GM12892 (cell line): ENCODE data around the gene BCAR1.

ENCODE experiments used
- DNase-seq: peaks from one replicate; pipeline ENCODE4 v3.0.0; 2011; ENCODE audit not compliant: insufficient read length
- FAIRE-seq: peaks from 2 replicates; lab custom pipeline; 2011; peaks lifted over from hg19 to GRCh38; lab: Jason Lieb, UNC
- POLR2A ChIP-seq: IDR thresholded peaks from 2 replicates; pipeline ENCODE4 v1.6.1; 2011; ENCODE audit warnings: low read depth, low read length, control low read depth
- POLR2AphosphoS5 ChIP-seq: IDR thresholded peaks from 2 replicates; pipeline ENCODE4 v1.6.1; 2011; ENCODE audit warnings: low read depth, low read length, control low read depth
- TAF1 ChIP-seq: IDR thresholded peaks from 2 replicates; pipeline ENCODE4 v1.6.1; 2011; ENCODE audit warnings: low read depth, mild to moderate bottlenecking, control low read depth, low read length, borderline replicate concordance

BCAR1 gene

DNA sequence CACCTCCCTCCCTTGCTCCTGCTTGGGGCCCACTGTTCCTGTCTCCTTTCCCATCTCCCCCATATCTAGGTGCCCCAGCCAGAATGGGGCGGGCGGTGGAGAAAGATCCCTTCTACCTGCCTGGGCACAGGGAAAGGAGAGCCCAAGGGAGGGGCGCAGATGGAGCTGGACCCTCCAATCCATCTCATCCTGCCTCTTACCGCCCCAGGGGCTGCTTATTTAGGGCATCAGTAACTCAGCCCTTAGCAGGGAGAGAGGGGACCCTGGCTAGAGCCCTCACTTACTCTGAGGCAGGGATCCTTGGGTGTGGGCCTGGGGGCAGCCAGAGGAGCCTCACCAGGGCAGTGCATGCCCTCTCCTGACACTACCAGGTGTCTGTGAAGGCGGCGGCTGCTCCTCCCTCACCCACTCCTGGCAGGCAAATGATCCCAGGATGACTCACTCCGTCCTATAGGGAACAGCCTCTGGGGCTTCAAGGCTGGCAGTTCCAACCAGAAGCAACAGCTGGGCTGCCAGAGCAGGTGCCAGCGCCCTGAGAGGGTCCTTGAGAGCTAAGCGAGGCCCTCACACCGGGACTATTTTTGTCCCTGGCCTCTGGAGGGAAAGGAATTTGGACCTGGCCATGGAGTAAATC is 16.3 kb upstream of the BCAR1 start:
- no peak for FAIRE-seq
- DNase-seq: no peak
- no peak for TF ChIP-seq TAF1

DNA sequence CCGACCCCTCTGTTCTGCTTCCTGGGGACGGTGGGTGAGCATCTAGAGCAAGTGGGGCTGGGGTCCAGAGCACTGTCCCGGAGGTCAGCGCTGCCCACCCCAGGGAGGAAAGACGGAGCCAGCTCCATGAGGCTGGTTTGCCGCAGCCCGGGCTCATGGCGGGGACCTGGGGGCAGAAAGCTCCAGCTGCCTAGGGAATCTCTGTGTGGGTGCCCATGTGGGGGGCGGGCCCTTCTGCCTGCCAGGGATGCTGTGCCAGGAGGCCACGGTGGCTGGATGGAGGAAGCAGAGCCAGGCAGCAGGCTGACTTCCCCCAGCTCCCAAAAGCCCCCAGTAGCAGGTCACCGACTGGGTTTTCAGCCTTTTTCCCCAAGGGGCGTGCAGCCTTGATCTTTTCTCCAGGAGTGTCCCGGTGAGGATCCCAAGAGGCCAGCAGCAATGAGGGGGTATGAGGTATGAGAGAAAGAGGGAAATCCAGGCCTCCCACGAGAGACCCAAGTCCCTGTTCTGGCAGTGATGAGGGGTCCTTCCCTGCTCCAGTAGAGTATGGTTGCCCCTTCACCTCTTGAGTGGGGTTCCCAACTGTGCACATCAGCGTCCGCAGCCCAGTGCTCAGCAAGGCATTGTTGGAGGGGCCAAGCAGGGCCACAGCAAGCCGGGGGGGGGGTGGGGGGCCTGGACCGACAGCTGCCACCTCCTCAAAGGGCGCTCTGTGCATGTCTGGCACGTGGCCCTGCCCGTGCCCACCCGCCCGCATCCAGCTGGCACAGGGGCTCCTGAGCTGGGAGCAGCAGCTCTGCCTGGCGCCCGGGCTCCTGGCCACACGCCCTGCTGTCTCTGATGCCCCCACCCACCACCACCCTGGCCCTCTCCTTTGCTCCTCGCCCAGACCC is 15.6 kb upstream of the BCAR1 start:
- FAIRE-seq (no peak), DNase-seq (no peak)
- TF ChIP-seq TAF1: no peak

DNA sequence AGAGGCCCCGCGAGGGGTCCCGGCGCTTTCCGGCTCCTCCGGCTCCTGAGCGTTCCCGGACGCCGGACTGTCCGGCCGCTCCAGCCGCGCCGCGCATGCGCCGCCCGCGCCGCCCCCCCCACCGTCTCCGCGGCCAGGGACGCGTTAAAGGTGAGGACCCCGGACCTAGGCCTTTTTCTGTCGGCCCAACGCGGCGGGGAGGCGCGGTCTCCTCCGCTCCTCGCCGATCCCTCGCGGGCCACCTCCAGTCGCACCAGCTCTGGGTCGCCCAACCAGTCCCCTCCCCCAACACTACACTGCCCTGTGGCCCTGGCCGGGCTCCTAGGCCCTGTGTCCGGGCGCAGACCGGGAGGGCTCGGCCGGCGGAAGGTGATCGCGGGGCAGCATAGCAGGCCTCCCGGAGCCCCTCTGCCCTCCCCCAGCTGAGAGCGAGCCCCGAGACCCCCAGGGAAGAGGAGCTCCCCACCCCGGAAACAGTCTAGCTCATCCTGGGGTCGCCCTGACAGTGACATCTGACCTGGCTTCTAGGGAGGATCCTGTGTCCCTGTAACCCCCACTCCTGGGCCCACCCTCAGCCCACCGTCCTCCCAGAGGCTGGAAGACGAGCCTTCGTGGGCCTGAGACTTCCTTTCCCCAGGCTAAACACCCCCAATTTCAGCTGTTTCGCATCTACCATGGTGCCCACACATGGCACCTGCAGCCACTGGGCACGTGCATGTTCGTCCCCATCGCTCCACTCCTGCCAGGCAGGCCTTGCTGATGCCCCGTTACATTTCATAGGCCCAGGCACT is 14.7 kb upstream of the BCAR1 start:
- FAIRE-seq: peak; percentile 69
- DNase-seq: peak; percentile 98
- TF ChIP-seq POLR2AphosphoS5 (no peak), POLR2A (no peak; the same call in 1 of the 2 replicates), TAF1 (no peak)

DNA sequence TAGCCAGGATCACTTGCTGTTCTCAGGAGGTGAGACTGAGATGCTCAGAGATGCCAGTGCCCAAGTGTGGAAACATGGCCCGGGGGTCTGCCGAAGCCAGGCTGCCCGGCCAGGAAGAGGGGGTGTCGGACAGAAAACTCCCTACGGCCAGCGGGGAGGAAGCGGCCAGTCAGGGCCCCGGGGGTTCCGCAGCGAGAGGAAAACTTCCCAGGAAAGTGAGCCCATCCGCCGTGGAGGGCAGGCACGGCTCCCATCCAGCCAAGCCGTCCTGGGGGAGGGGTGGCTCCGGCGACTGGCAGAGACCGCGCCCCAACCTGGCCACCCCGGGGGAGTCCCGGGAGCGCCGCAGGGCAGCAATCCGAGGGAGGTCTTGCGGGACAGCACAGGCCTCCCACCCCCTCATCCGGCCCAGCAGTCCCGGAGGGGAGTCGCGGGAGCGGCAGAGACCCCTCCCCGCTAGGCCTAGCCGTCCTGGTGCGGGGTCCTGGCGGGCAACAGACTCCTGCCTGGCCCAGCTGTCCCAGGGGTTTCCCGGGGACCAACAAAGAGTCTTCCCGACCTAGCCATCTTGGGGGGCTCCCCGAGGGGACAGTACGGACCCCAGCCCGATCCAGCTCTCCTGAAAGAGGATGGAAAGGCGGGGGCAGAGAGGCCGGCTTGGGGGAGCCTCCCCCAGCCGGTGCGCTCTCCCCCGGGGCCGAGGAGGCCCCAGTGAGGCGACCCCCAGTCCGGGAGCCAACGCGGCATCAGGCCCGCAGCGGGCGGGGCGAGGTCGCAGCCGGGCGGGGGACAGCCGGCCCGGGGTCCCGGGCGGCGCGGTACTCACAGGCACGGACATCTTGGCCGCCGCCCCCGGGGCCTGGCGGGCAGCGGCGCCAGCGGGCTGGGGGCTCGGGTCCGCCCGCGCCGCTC is 13.8 kb upstream of the BCAR1 start:
- DNase-seq (peak; percentile 69), FAIRE-seq (no peak)
- TF ChIP-seq POLR2AphosphoS5: no peak
- TF ChIP-seq POLR2A: no peak
- no peak for TF ChIP-seq TAF1

DNA sequence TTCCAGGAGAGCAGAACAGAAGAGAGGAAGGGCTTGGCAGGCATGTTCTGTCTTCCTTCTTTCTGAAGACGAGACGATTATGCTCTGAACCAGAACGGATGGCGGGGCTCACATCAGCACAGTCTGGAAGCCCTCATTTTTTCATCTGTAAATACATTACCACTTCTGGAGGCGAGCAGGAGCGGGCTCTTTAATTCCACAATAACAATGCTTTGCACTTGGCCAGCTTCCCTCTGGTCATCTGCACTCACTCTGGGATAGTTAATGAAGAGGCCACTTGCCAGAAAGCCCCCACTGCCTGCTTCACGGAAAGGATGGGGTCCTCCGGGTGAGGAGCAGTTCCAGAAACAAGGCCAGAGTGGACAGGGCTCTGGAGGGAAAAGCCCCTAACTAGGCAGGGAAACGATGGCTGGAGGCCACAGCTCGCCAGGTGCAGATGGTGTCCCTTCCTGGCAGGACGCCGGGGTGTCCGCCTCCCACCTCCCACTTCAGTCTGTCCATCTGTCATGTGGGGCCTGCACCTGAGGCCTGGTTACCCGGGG is 13.1 kb upstream of the BCAR1 start:
- FAIRE-seq (no peak), DNase-seq (no peak)
- TF ChIP-seq TAF1: no peak
- no peak for TF ChIP-seq POLR2AphosphoS5

DNA sequence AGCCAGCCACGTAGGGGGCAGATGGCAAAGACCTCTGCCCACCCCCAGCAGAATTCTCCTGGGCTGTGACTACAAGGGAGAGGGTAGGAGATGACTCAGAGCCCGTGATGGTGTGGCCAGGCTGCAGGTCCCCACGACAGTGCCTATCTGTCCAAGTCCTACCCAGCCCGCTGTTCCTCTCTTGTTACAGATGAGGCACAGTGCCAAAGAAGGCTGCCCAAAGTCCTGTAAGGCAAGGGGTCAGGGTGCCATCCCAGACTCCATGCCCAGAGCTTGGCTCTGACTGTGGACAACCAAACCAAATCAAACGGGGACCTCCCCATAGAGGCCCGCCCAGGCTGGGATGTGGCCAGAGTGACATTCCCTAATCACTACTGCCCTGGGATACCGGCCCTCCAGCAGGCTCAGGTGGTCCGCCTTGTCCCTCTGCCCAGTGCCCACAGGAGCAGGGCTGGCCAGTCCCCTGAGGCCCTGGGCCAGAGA is 12.6 kb upstream of the BCAR1 start:
- DNase-seq (no peak), FAIRE-seq (no peak)
- TF ChIP-seq POLR2A (no peak), TAF1 (no peak), POLR2AphosphoS5 (no peak)

DNA sequence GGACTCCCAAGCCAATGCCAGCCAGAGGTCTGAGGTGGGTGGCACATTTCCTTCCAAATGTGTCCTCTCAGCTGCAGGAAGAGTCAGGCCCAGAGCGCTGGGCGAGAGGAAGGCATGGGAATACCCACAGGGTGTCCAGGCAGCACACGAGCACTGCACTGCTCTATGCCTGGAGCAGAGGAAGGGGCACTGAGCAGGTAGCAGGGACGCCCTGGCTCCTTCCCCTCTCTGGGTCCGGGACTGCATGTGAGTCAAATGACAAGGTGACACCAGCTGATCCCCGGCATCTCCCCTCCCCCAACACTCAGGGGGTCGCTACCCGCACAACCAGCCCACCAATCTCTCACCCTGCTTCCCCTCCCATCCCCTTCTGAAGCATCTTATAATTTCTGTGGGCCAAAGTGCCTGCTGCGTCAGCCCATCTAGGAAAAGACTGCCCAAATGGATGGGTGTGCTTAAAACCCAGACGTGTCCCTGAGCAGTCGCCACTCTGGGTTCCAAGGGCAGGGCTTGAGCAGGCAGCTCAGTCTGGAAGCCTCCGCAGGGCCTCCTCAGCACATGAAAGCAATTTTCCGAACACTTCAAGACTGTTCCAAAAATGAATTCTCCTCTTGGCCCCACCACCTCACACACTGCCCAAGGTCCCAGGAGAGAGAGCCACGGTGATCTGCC is 12.0 kb upstream of the BCAR1 start:
- no peak for FAIRE-seq
- DNase-seq: no peak
- TF ChIP-seq POLR2A (no peak), POLR2AphosphoS5 (no peak), TAF1 (no peak)

DNA sequence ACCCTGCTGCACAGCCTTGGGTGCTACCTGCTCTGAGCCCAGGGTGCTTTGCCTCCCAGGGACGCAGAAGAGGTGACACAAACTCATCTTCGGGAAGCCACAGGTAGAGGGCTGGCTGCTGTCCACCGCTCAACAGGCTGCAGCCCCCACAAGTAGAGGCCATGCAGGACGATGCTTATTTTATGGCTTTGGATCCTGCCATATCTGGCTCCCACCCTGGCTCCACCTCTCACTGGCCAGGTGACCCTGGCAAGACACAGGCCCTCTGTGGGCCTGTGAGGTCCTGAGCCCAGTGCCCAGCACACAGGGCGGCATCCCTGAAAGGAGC is 11.3 kb upstream of the BCAR1 start:
- FAIRE-seq (no peak), DNase-seq (no peak)
- TF ChIP-seq POLR2A (no peak), POLR2AphosphoS5 (no peak), TAF1 (no peak)

DNA sequence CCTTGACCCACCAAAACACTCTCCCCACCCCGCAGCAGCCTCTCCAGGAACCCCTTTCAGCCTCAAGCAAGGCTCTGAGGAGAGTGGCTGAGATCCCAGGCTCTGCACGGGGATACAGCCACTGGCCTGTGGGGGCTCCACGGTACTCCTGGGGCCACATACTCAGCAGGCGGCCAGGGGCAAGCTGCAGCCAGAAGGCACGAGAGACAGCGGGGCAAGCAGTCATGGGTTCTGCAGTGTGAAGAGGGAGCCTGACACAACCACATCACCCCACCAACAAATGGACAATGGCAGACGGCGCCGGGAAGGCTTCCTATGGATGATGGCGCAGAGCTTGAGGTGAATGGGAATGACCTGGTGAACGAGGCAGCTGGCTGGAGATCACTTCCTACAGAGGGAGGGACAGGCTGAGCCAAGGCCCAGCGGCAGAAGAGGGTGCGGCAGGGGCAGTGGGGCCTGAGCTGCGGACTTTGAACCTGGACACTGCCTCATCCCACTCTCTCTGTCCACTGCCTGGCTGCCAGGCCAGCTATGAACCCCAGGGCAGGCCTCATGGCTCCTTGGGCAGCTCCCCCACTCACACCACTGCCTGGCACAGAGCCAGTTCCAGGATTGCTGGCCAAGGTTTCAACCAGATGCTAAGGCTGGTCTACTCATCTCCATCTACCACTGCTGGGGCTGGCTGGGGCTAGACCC is 10.8 kb upstream of the BCAR1 start:
- FAIRE-seq: no peak
- no peak for TF ChIP-seq POLR2AphosphoS5
- no peak for TF ChIP-seq POLR2A
- TF ChIP-seq TAF1: no peak
- DNase-seq: no peak

DNA sequence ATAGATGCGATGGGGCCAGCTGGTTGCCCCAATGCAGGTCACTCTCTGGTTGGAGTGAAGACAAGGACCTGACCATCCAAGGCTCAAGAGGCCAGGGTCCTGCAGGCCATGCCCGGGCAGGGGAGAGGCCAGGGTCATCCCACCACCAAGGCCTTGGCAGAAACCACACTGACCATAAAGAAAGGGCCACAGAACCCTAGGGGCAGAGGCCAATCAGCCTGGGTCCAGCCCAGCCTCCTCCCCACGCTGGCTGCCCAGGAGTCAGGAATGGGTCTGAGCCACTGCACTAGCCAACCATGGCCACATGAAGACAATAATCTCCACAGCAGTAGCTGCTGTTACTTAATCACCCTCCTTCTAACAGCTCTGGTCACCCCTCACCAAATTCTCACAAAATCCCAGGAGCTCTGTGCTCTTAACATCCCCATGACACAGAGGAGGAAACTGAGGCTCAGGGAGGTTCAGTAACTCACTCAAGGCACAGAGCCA is 10.2 kb upstream of the BCAR1 start:
- TF ChIP-seq POLR2AphosphoS5 (no peak), TAF1 (no peak), POLR2A (no peak)
- FAIRE-seq (no peak), DNase-seq (no peak)
